ENCODE measurements around the gene TP53.
"Not testable (repeated sequence)": the region's sequence is repeated elsewhere in the genome, so short reads cannot be mapped to it uniquely, and the experiment has no call there.

TP53 gene

DNA sequence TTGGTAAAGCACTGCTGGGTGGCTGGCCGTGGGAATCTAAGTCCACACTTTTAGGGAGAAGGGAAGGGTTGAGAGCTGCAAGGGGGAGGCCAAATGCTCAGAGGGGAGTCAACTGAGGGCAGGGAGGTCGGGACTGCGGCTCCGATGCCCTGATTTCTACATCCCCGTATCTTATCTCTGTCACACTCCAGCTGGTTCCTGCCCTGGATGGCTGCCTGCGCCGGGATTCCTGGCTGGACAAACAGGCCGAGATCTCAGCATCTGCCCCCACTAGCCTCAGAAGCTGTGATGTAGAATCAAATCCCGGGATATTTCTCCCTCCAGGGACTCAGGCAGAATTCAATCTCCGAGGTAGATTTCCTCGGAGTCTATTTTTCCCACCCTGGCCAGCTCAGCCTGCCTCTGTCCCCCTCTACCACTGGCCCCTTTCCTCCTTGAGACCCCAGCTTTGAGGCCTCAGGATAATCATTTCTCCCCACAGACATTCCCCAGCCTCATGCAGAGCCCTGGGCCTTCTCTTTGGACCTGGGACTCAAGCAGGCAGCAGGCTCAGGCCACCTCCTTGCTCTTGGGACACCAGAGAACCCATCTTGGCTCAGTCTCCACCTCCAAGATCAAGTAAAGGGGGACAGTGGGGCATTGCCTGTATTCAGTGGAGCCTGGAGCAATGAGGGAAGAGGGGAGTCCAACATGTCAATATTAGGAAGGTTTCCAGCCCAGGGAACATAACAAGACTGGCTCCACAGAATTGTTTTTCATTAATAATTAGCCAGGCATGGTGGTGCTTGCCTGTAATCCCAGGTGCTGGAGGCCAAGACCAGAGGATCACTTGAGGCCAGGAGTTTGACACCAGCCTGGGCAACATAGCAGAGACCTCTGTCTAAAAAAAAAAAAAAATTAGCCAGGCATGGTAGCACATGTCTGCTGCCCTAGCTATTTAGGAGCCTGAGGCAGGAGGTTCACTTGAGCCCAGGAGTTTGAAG is 55.6 kb downstream of the TP53 start:
- DNase-seq, result no peak

- no peak for DNase-seq
Measured at GRCh38 chr17:7629939-7630571, 57.2 kb downstream of the TP53 start, which contains the start of gene SHBG. Gene SHBG, plus strand, starts transcription at chr17:7630135. Its CDS starts 38 bp downstream, at chr17:7630173.

DNA sequence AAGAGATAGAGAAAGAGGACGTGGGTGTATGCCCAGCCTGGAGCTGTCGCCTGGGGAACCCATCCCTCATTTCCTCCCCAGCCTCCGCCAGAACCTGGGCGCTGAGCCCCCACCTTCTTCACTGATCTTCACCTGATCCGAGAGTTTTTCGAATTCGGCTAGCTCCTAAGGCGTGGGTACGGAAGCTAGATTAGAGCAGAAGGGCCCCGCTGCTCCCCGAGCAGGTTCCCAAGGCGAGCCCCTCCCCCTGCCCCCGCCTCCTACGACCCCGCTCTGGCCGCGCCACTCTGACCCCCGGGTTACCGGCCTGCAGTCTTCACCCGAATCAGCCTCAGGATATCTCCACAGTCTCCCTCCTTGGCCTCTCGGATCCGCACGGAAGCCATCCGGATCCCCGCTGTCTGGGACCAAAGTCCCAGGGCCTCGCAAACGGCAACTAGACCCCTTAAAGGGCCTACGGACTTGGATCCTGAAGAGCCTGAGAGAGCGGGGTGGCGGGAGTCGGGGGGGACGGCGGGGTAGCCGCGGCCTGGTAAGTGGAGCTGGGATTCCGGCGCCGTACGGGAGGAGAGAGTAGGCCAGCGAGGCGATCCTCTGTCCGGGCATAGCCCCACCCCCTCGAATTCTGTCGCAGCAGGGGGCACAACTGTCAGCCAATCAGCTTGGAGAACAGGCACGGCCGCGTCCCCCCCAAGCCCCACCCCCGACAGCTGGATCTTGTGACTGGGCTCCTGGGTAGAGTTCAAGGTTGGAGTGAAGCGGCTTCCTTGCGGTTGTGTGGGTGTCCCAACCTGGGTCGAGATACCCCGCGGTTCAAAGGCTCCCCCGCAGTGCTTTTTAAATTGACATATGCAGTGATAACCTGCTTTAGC is 59.8 kb downstream of the TP53 start, which contains the start of gene SAT2:
Gene SAT2 (minus strand): TSS at position 572 of the 872 bp plus-strand sequence. CDS start 186 bp downstream, at position 386.
- peak; percentile 66 to 93 (median 89) for DNase-seq

DNA sequence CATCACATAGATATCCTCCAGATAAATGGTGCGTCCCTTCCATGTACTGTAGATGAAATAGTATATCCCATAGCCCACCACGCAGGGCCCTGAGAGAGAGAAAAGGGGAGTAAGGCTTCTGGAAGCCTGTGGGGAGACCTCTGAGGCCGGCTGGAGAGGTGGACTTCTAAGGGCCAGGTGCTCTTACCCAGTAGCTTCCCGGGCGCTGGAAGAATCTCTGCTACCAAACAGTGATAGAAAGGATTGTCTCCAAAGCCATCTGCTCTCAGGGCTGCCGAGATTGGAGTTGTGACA is 60.4 kb downstream of the TP53 start:
- DNase-seq, result peak in 1 of 14 donors; percentile 61

- peak in 3 of 14 donors; percentile 10 to 22 (median 17) for DNase-seq
Measured at GRCh38 chr17:7626307-7626706, 61.0 kb downstream of the TP53 start.

DNA sequence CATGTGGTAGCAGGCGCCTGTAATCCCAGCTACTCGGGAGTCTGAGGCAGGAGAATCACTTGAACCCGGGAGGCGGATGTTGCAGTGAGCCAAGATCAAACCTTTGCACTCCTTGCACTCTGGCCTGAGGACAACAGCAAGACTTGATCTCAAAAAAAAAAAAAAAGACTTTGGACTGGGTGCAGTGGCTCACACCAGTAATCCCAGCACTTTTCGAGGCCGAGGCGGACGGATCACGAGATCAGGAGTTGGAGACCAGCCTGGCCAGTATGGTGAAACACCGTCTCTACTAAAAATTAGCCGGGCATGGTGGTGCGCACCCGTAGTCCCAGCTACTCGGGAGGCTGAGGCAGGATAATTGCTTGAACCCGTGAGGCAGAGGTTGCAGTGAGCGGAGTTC is 61.5 kb downstream of the TP53 start:
- not testable (repeated sequence) for DNase-seq

DNA sequence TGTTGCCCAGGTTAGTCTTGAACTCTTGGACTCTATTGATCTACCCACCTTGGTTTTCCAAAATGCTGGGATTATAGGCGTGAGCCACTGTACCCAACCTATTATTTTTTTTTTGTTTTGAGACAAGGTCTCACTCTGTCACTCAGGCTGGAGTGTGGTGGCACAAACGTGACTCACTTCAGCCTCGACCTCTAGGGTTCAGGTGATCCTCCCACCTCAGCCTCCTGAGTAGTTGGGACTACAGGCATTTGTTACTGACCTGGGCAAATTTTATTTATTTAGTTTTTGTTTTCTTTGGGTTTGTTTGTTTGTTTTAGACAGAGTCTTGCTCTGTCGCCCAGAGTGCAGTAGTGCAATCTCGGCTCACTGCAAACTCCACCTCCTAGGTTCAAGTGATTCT is 63.6 kb downstream of the TP53 start:
- DNase-seq, result no peak

DNA sequence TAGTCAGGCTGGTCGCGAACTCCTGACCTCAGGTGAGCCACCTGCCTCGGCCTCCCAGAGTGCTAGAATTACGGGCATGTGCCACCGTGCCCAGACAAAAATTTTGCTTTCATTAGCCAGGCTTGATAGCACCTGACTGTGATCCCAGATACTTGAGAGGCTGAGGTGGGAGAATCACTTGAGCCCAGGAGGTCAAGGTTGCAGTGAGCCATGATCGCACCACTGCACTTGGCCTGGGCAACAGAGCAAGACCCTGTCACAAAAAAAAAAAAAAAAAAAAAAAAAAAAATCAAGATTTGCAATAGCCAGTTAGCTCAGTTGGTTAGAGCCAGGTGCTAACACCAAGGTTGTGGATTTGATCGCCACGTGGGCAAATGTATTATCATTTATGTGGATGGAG is 66.5 kb downstream of the TP53 start:
- DNase-seq, result no peak

DNA sequence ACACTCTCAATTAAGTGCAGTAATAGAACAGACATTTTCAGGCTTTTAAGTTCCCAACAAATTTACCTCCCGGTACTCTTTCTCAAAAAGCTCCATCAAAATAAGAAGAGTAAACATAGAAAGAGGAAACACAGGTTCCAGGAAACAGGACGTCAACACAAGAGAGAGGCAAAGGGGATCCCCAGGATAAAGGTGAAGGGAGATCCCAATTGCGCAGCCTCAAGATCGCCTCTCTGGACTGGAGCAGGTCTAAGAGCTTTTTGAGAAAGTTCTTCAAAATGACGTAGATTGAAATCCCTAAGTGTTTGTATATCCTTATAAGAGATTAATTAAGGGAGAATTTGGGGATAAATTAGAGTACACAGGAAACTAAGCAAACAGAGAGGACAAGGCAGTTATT is 68.7 kb downstream of the TP53 start:
- DNase-seq, result no peak
